Measurements from ENCODE around the gene BCORL1.

The BCORL1 gene

DNA sequence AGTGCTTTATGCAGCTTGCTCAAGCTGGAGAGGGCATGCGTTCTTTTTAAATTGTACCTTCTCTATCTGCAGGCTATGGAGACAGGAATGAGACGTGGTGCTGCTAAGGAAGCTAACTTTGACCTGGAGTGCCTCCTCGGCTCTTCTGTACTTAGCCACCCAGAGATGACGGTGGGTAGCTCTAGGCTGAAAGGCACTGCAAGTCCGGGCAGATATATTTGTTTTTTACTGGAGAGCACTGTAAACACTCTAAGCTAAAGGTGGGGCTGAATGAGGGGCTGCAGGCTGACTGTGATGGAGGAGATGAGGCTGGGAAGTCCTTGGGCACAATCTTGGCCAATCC is 115.7 kb downstream of the BCORL1 start:
- Histone ChIP-seq H3F3A (ENCODE audit: insufficient read depth, low read length) (no peaks in the 10 kb centered on the region), H3K4me1 (ENCODE audit: low read length) (no peaks in the 10 kb centered on the region), H3K9me2 (replicated peaks; ENCODE audit: insufficient read depth, low read length) (no peaks in the 10 kb centered on the region), H3K27me3 (replicated peaks; ENCODE audit: insufficient read depth, low read length) (no peaks in the 10 kb centered on the region), H3K27ac (ENCODE audit: low read length) (no peak overlapping the region), H4K20me1 (ENCODE audit: insufficient read depth, low read length) (no peaks in the 10 kb centered on the region), H3K36me3 (replicated peaks; ENCODE audit: insufficient read depth, low read length) (no peaks in the 10 kb centered on the region), H3K79me2 (ENCODE audit: low read length) (peaks cover 19% of the 10 kb centered on the region), H3K9me3 (replicated peaks; ENCODE audit: insufficient read depth, low read length) (no peaks in the 10 kb centered on the region), H3K4me3 (ENCODE audit: low read length) (no peak overlapping the region), H2AFZ (ENCODE audit: low read length) (no peak overlapping the region), H3K9ac (ENCODE audit: low read length) (no peak overlapping the region), H3K4me2 (ENCODE audit: low read depth, low read length) (no peak overlapping the region)
- DNase-seq = no peak
- TF ChIP-seq, protein P1, sequence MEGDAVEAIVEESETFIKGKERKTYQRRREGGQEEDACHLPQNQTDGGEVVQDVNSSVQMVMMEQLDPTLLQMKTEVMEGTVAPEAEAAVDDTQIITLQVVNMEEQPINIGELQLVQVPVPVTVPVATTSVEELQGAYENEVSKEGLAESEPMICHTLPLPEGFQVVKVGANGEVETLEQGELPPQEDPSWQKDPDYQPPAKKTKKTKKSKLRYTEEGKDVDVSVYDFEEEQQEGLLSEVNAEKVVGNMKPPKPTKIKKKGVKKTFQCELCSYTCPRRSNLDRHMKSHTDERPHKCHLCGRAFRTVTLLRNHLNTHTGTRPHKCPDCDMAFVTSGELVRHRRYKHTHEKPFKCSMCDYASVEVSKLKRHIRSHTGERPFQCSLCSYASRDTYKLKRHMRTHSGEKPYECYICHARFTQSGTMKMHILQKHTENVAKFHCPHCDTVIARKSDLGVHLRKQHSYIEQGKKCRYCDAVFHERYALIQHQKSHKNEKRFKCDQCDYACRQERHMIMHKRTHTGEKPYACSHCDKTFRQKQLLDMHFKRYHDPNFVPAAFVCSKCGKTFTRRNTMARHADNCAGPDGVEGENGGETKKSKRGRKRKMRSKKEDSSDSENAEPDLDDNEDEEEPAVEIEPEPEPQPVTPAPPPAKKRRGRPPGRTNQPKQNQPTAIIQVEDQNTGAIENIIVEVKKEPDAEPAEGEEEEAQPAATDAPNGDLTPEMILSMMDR (IDR thresholded peaks at IDR 0.05; ENCODE audit: low read length) = no peak
- no peak for TF ChIP-seq EZH2phosphoT487 (IDR thresholded peaks at IDR 0.05; ENCODE audit: low read length)
- no peak for TF ChIP-seq EZH2 (optimal IDR thresholded peaks at IDR 0.05; ENCODE audit: low read depth, low read length)

DNA sequence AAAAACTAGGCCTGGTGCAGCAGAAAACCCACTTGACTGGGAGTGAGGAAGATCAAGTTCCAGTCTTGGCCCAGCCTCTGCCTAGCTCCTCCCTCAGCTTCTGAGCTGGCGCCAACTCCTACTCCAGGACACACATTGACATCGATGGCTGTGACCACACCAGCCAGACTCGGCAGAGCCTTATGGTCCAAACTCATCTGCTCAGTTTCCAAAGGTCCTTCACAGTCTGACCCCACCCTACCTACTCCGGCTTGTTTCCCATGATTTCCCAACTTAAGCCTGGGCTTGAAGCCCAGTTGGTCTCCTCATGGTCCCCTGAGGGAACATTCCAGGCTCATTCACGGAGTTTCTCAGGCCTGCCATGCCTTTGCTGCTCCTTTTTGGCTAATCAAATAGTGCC is 117.7 kb downstream of the BCORL1 start:
- Histone ChIP-seq H4K20me1 (ENCODE audit: insufficient read depth, low read length) (no peaks in the 10 kb centered on the region), H3K79me2 (ENCODE audit: low read length) (peaks cover 25% of the 10 kb centered on the region)

GRCh38 chrX:130103605-130104004 is 121.2 kb downstream of the BCORL1 start:
- H4K20me1 ChIP-seq (ENCODE audit: insufficient read depth, low read length) = no peaks in the 10 kb centered on the region
- DNase-seq = no peak
- H3F3A ChIP-seq (ENCODE audit: insufficient read depth, low read length) = no peaks in the 10 kb centered on the region
- no peaks in the 10 kb centered on the region for H3K9me3 ChIP-seq (replicated peaks; ENCODE audit: insufficient read depth, low read length)
- H3K4me3 ChIP-seq (ENCODE audit: low read length) = no peak overlapping the region
- H3K4me1 ChIP-seq (ENCODE audit: low read length) = no peaks in the 10 kb centered on the region
- H3K27me3 ChIP-seq (replicated peaks; ENCODE audit: insufficient read depth, low read length) = no peaks in the 10 kb centered on the region
- no peaks in the 10 kb centered on the region for H3K9me2 ChIP-seq (replicated peaks; ENCODE audit: insufficient read depth, low read length)
- no peaks in the 10 kb centered on the region for H3K36me3 ChIP-seq (replicated peaks; ENCODE audit: insufficient read depth, low read length)
- TF ChIP-seq, protein P1 (IDR thresholded peaks at IDR 0.05; ENCODE audit: low read length) = no peak
- TF ChIP-seq EZH2phosphoT487 (IDR thresholded peaks at IDR 0.05; ENCODE audit: low read length) (no peak), EZH2 (optimal IDR thresholded peaks at IDR 0.05; ENCODE audit: low read depth, low read length) (no peak)
- H3K27ac ChIP-seq (ENCODE audit: low read length) = no peak overlapping the region
- no peak overlapping the region for H2AFZ ChIP-seq (ENCODE audit: low read length)
- no peak overlapping the region for H3K4me2 ChIP-seq (ENCODE audit: low read depth, low read length)
- H3K9ac ChIP-seq (ENCODE audit: low read length) = no peak overlapping the region
- H3K79me2 ChIP-seq (ENCODE audit: low read length) = peaks cover 45% of the 10 kb centered on the region

More for the DNA sequence above, 117.7 kb downstream of the BCORL1 start:
- Histone ChIP-seq H3K36me3 (replicated peaks; ENCODE audit: insufficient read depth, low read length) (no peaks in the 10 kb centered on the region), H3K4me3 (ENCODE audit: low read length) (no peak overlapping the region), H2AFZ (ENCODE audit: low read length) (no peak overlapping the region), H3K27me3 (replicated peaks; ENCODE audit: insufficient read depth, low read length) (no peaks in the 10 kb centered on the region), H3K4me2 (ENCODE audit: low read depth, low read length) (no peak overlapping the region), H3K9ac (ENCODE audit: low read length) (no peak overlapping the region), H3F3A (ENCODE audit: insufficient read depth, low read length) (no peaks in the 10 kb centered on the region), H3K9me3 (replicated peaks; ENCODE audit: insufficient read depth, low read length) (no peaks in the 10 kb centered on the region), H3K4me1 (ENCODE audit: low read length) (no peaks in the 10 kb centered on the region), H3K9me2 (replicated peaks; ENCODE audit: insufficient read depth, low read length) (no peaks in the 10 kb centered on the region), H3K27ac (ENCODE audit: low read length) (no peak overlapping the region)
- TF ChIP-seq EZH2 (optimal IDR thresholded peaks at IDR 0.05; ENCODE audit: low read depth, low read length) (no peak), EZH2phosphoT487 (IDR thresholded peaks at IDR 0.05; ENCODE audit: low read length) (no peak)
- TF ChIP-seq, protein P1 (IDR thresholded peaks at IDR 0.05; ENCODE audit: low read length) = no peak
- no peak for DNase-seq

All from MM.1S (cell line).